ENCODE measurements around the gene ADGRF4. TPM values are rescaled to one million over a fixed set of nuclear protein-coding genes. Genes with fewer than 3 reads are reported as not detected.
A peak's percentile ranks its signal among the peaks of the same experiment; 100 is the strongest.

ADGRF4 gene
- total RNA-seq, 1 experiment from 2014 or later, result 5.2 TPM

GRCh38 chr6:47697925-47698324, 455 bp upstream of the ADGRF4 start:
- Histone ChIP-seq H3K79me2 (ENCODE audit: low read depth) (peaks cover 28% of the 10 kb centered on the region), H2AFZ (peak overlapping the region; percentile 25; the same call in 1 of the 2 replicates), H3K4me3 (peak overlapping the region; percentile 37; the same call in 1 of the 2 replicates), H3K27ac (peak overlapping the region; percentile 100), H3K27me3 (ENCODE audit: insufficient read depth, low read depth) (no peaks in the 10 kb centered on the region), H3K4me2 (peak overlapping the region; percentile 73), H3K9me2 (ENCODE audit: insufficient read depth) (no peaks in the 10 kb centered on the region), H4K20me1 (ENCODE audit: insufficient read depth) (no peaks in the 10 kb centered on the region), H3K36me3 (ENCODE audit: low read depth) (0 out of 2 replicates have a peak, but pooled peaks cover 8% of the 10 kb centered on the region), H3K4me1 (replicated peaks; ENCODE audit: insufficient read depth) (peaks cover 55% of the 10 kb centered on the region), H3K9me3 (ENCODE audit: insufficient read depth, low read depth) (no peaks in the 10 kb centered on the region), H3F3A (ENCODE audit: insufficient read depth, low read depth) (peaks cover 50% of the 10 kb centered on the region)
- DNase-seq, result no peak
- ChIA-PET CTCF (no interaction called here), POLR2A (ENCODE audit: unreplicated experiment) (interaction anchor here (0.7 kb wide), 1 partner anchor 1147 kb away, joined by 4 read pairs; no protein-coding TSS in a partner anchor)
- intact Hi-C loops (cut with micrococcal nuclease; ENCODE audit: unreplicated experiment), result loop anchor here (2.0 to 5.0 kb wide), 2 partner anchors 83 to 706 kb away; no protein-coding TSS in a partner anchor
- no peak for TF ChIP-seq CTCF (conservative IDR thresholded peaks at IDR 0.05)
- TF ChIP-seq EZH2 (IDR thresholded peaks at IDR 0.05; ENCODE audit: low read depth), result no peak
- no TSS peak for BruUV-seq (replicated peaks)

- Histone ChIP-seq H3K27me3 (ENCODE audit: insufficient read depth, low read depth) (no peaks in the 10 kb centered on the region), H3K27ac (peak overlapping the region; percentile 100), H3K4me1 (replicated peaks; ENCODE audit: insufficient read depth) (peaks cover 55% of the 10 kb centered on the region), H2AFZ (no peak overlapping the region), H4K20me1 (ENCODE audit: insufficient read depth) (no peaks in the 10 kb centered on the region), H3K79me2 (ENCODE audit: low read depth) (peaks cover 37% of the 10 kb centered on the region), H3F3A (ENCODE audit: insufficient read depth, low read depth) (peaks cover 50% of the 10 kb centered on the region), H3K4me3 (peak overlapping the region; percentile 76), H3K9me2 (ENCODE audit: insufficient read depth) (no peaks in the 10 kb centered on the region), H3K9me3 (ENCODE audit: insufficient read depth, low read depth) (no peaks in the 10 kb centered on the region), H3K4me2 (peak overlapping the region; percentile 97), H3K36me3 (ENCODE audit: low read depth) (0 out of 2 replicates have a peak, but pooled peaks cover 8% of the 10 kb centered on the region)
- ChIA-PET POLR2A (ENCODE audit: unreplicated experiment) (no interaction called here), CTCF (no interaction called here)
- DNase-seq, result peak; percentile 72 to 97
- no peak for TF ChIP-seq EZH2 (IDR thresholded peaks at IDR 0.05; ENCODE audit: low read depth)
- no peak for TF ChIP-seq CTCF (conservative IDR thresholded peaks at IDR 0.05)
- no TSS peak for BruUV-seq (replicated peaks)
- intact Hi-C loops (cut with micrococcal nuclease; ENCODE audit: unreplicated experiment), result loop anchor here (2.0 to 5.0 kb wide), 4 partner anchors 29 to 69 kb away; no protein-coding TSS in a partner anchor
These were observed 1.7 kb downstream of the ADGRF4 start for GRCh38 chr6:47700053-47700452.

GRCh38 chr6:47700596-47700995, 2.2 kb downstream of the ADGRF4 start:
- no peaks in the 10 kb centered on the region for H3K9me2 ChIP-seq (ENCODE audit: insufficient read depth)
- no peaks in the 10 kb centered on the region for H3K9me3 ChIP-seq (ENCODE audit: insufficient read depth, low read depth)
- ChIA-PET POLR2A (ENCODE audit: unreplicated experiment) (no interaction called here), CTCF (no interaction called here)
- no peaks in the 10 kb centered on the region for H3K27me3 ChIP-seq (ENCODE audit: insufficient read depth, low read depth)
- H3F3A ChIP-seq (ENCODE audit: insufficient read depth, low read depth), result peaks cover 50% of the 10 kb centered on the region
- intact Hi-C loops (cut with micrococcal nuclease; ENCODE audit: unreplicated experiment), result loop anchor here (2.0 to 5.0 kb wide), 4 partner anchors 28 to 70 kb away; no protein-coding TSS in a partner anchor
- H3K36me3 ChIP-seq (ENCODE audit: low read depth), result 0 out of 2 replicates have a peak, but pooled peaks cover 8% of the 10 kb centered on the region
- peak overlapping the region; percentile 76; the same call in 1 of the 2 replicates for H3K4me3 ChIP-seq
- no peaks in the 10 kb centered on the region for H4K20me1 ChIP-seq (ENCODE audit: insufficient read depth)
- peaks cover 37% of the 10 kb centered on the region for H3K79me2 ChIP-seq (ENCODE audit: low read depth)
- BruUV-seq (replicated peaks), result no TSS peak
- DNase-seq, result no peak
- no peak overlapping the region for H2AFZ ChIP-seq
- TF ChIP-seq CTCF (conservative IDR thresholded peaks at IDR 0.05), result no peak
- no peak for TF ChIP-seq EZH2 (IDR thresholded peaks at IDR 0.05; ENCODE audit: low read depth)
- H3K27ac ChIP-seq, result peak overlapping the region; percentile 100
- H3K4me2 ChIP-seq, result peak overlapping the region; percentile 97
- peaks cover 55% of the 10 kb centered on the region for H3K4me1 ChIP-seq (replicated peaks; ENCODE audit: insufficient read depth)

All from PC-9 (cell line).